Effector CD8-positive, alpha-beta T cell (primary cell): ENCODE data around the gene KRTAP5-8.
"Not testable (repeated sequence)": the region's sequence is repeated elsewhere in the genome, so short reads cannot be mapped to it uniquely, and the experiment has no call there.

Source experiments
- DNase-seq: peaks from one replicate; lab custom pipeline; 2025; lab: John Stamatoyannopoulos, UW

The KRTAP5-8 gene

DNA sequence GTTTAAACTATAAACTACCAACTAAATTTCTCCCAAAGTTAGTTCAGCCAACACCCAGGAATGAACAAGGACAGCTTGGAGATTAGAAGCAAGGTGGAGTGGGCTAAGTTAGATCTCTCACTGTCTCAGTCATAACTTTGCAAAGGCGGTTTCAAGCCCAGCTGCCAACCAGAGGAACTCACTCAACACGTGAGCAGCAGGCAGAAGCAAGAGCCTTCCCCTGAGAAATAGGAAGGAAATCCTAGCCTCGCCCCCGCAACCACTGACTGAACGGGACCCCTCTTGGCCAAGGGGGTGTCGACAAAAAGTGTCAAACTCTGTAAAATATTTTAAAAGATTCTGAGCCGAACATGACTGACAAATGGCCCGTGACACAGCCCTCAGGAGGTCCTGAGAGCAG lies 6.0 kb downstream of the KRTAP5-8 start:
- DNase-seq = no peak

DNA sequence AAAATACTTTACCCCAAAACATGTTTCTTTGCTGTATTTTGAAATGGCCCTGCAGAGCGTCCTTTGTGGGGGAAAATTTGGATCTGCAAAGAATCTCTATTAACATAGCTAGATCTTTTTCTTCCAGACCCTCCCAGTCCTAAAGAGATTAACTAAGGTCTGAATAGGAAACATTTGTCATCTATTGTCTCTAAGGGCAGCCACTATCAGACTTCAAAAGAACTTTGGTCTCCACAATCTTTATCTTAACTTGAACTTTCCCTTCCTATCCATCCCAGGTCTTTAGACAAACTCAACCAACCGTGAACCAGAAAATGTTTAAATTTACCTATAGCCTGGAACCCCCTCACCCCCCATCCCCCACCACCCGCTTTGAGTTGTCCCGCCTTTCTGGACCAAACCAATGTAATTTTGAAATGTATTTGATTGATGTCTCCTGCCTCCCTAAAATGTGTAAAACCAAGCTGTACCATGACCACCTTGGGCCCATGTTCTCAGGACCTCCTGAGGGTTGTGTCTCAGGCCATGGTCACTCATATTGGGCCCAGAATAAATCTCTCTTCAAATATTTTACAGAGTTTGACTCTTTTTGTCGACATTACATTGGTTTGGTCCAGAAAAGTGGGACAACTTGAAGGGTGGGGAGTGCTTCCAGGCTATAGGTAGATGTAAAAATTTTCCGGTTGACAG lies 6.8 kb downstream of the KRTAP5-8 start:
- no peak for DNase-seq

DNA sequence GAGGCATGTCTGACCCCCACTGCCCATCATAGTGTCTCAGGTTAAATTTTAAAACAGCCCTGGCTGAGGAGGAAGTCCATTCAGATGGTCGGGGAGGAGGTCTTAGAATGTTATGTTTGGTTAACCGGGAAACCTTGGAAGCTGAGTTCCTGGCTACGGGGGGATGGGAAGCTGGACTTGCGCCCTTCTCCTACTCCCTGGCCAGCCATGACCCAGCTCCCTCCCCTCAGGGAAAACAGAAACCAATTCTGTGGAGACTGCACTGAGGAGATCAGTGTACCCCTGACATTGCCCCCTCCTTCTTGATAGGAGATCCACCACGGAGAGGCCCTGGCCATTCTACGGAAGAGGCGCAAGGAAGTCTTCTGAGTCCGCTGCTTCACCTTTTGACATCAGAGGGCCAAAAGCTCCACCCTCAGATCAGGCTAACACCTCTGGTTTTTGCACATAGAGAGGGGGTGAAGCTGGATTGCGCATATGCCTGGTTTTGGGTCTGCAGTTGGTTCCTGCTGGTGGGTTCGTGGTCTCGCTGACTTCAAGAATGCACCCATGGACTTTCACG lies 7.7 kb downstream of the KRTAP5-8 start:
- DNase-seq = no peak

DNA sequence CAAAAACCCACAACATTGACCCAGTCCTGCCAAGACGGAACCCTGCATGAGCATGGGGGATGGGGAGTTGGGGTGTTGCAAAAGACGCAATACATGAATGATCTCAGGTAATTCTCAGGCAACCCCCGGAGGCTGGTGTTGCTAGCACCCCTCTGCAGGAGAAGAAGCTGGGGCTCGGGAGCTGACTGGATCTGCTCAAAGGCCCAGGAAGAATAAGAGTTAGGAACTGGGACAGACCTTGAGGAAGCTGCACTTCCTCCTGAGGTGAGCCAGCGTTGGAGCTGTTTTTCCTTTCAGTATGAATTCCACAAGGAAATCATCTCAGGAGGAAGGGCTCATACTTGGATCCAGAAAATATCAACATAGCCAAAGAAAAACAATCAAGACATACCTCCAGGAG lies 10.3 kb downstream of the KRTAP5-8 start, which contains the start of gene KRTAP5-9:
KRTAP5-9 (plus strand) TSS at position 301 of the 400 bp plus-strand sequence. CDS start 238 bp downstream, outside the sequence.
- no peak for DNase-seq

DNA sequence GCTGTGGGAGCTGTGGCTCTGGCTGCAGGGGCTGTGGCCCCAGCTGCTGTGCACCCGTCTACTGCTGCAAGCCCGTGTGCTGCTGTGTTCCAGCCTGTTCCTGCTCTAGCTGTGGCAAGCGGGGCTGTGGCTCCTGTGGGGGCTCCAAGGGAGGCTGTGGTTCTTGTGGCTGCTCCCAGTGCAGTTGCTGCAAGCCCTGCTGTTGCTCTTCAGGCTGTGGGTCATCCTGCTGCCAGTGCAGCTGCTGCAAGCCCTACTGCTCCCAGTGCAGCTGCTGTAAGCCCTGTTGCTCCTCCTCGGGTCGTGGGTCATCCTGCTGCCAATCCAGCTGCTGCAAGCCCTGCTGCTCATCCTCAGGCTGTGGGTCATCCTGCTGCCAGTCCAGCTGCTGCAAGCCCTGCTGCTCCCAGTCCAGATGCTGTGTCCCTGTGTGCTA lies 10.9 kb downstream of the KRTAP5-8 start:
- no peak for DNase-seq

DNA sequence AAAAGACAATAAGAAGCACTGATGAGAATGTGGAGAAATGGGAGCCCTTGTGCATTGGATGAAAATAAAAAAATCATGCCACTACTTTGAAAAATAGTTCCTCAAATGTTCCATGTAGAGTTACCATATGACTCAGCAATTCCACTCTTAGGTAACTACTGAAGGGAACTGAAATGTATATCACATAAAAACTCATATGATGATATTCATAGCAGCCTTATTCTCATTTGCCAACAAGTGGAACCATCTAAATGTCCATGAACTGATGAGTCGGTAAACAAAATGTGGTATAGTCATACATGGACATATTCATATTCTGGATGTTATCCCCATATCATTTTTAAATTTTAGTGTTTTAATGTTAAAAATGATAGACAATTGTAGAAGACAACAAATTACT lies 13.9 kb downstream of the KRTAP5-8 start:
- DNase-seq = no peak

DNA sequence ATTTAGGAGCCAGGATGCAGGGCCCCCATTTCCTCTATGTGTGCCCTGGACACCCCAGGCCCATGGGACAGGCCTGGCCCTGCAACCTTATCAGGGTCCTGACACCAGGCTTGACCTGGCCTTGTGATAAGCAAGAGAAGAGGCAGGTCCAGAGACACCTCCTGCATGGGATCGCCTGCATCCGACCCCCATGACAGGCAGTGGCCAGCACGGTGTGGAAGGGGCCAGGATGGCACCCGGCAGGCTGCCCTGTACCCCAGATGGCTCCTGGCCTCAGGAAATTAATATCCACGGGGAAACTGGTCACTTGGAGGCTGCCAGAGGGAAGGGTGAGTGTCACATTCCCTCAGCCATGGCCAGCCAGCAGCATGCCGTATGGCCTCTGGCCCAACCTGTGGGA lies 17.2 kb downstream of the KRTAP5-8 start:
- DNase-seq = no peak

DNA sequence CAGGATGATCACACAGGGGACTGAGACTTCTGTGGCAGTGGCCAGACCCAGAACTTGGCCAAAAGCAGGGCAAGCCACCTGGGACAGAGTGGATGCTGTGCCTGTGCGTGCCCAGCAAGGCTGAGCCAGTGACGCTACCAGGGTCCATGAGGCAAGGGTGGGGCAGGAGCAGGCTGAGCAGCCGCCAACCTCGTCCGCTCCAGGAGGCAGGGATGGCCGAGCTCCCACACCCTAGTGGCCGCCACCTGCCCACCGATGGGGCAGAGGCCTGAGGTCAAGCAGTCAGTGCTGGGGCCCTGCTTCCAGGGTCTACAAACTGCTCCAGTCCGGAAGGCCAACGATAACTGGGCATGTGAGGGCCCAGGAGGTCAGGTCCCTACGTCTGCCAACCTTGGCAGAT lies 17.7 kb downstream of the KRTAP5-8 start:
- no peak for DNase-seq

DNA sequence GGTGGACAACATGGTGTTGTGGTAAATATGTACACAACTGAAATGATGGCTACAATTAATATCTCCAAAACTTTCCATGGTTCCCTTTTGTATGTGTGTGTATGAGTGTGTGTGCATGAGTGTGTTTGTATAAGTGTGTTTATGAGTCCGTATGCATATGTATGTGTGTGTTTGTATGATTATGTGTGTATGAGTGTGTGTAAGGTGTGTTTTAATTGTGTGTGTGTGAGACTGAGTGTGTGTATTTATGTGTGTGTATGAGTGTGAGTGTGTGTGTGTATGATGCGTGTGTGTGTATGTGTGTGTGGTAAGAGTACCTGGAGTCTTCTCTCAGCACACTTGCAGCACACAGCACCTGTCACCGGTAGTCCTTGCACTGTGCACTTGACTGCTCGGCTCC lies 18.2 kb downstream of the KRTAP5-8 start:
- DNase-seq = no peak

DNA sequence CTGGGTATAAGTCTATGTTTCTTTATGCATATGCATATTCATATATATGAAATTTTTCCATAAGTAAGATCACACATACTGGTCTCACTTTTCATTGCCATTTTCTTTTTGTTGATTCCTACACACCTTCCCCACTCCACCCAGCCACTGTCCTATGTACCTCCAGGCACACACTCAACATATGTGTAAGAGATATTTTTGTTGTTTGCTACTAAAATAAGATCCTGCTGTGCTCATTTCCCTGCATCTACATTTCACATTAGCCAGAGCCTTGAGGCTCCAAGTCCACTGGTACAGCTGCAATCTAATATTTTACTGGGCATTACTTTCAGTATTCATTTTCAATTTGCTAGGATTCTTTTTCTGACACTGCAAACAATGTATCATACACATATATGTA lies 19.4 kb downstream of the KRTAP5-8 start:
- no peak for DNase-seq

DNA sequence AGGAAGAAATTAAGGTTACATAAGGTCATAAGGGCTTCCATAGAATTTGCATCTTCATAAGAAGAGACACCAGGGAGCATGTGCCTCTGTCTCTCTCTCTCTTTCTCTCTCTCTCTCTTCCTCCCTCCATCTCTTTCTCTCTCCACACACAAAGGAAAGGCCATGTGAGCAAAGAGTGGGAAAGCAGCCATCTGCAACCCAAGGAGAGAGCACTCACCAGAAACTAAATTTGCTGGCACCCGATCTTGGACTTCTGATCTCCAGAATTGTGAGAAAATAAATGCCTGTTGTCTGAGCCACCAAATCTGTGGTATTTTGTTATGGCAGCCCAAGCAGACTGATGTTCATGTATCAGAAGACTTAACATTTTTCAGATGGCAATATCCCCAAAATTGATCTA lies 21.2 kb downstream of the KRTAP5-8 start:
- DNase-seq = no peak

DNA sequence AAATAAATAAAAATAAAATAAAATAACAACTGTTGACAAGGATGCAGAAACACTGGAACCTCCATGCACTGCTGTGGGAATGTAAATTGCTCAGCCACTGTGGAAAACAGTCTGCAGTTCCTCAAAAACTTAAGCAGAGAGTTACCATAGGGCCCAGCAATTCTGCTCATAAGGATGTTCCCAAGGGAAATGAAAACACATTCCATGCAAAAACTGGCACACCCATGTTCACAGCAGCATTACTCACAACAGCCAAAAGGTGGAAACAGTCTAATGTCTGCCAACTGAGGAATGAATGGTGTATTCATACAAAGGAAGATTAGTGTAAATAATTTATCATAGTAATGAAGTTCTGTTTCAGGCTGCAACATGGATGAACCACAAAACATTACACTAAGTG lies 24.3 kb downstream of the KRTAP5-8 start:
- no peak for DNase-seq

DNA sequence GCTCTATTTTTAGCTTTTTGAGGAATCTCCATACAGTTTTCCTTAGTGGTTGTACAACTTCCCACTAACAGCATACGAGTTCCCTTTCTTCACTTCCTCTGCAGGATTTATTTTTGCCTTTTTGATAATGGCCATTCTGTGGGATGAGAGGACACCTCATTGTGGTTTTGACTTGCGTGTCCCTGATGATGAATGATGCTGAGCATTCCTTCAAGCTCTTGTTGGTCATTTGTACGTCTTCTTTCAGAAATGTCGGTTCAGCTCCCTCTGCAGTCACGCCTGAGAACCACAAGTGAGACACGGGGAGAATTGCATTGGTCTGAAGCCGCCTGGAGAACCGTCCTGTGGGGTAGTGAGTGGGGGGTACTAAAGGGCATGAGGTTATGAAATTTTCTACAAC lies 25.6 kb downstream of the KRTAP5-8 start:
- no peak for DNase-seq

DNA sequence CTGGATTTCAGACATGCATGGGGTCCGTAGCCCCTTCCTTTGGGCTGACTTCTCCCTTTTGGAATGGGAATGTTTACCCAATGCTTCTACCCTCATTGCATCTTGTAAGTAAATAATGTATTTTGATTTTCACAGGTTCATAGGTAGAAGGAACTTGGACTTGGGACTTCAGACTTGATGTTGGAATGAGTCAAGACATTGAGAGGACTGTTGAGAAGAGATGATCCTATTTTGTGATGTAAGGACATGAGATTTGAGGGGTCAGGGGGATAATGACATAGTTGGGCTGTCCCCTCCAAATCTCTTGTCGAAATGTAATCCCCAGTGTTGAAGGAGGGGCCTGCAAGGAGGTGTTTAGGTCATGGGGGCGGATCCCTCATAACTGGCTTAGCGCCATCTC lies 26.6 kb downstream of the KRTAP5-8 start:
- DNase-seq = no peak

DNA sequence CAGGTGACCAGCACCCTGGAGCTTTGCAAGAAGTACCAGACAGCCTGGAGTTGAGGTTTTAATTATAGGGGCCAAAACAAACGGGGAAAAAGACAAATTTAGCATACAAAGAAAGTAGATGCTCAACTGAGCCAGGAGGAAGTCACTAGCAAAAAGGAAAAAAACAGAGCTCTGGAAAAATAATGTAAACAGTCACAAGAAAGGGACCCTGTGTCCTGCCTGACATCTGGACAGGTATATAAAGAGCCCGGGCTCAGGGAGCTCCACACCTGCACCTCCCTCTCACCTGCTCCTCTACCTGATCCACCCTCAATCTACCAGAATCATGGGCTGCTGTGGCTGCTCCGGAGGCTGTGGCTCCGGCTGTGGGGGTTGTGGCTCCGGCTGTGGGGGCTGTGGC lies 27.4 kb downstream of the KRTAP5-8 start, which contains the start of gene KRTAP5-10:
KRTAP5-10 (plus strand) TSS at position 301 of the 400 bp plus-strand sequence; CDS start at position 326, 25 bp downstream.
- no peak for DNase-seq

DNA sequence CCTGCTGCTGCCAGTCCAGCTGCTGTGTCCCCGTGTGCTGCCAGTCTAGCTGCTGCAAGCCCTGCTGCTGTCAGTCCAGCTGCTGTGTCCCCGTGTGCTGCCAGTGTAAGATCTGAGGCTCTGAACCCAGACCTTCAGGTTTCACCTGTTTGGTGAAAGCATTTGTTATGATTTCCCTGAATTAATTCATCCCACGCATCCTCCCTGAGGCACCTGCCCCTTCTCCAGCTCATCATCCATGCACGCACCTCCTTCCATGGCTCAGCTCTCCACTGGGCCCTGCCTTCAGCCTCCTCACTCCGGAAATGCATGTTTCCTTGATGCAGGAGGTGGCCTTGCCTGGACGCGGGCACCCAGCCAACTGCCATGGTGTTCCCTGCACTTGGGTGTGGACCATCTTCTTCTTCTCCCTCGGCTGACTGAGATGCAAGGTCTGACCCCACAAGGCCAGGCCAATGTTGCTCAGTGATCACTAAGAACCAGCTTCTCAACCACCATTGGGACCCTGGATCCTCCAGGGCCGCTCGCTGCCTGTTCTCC lies 28.3 kb downstream of the KRTAP5-8 start:
- DNase-seq = no peak

DNA sequence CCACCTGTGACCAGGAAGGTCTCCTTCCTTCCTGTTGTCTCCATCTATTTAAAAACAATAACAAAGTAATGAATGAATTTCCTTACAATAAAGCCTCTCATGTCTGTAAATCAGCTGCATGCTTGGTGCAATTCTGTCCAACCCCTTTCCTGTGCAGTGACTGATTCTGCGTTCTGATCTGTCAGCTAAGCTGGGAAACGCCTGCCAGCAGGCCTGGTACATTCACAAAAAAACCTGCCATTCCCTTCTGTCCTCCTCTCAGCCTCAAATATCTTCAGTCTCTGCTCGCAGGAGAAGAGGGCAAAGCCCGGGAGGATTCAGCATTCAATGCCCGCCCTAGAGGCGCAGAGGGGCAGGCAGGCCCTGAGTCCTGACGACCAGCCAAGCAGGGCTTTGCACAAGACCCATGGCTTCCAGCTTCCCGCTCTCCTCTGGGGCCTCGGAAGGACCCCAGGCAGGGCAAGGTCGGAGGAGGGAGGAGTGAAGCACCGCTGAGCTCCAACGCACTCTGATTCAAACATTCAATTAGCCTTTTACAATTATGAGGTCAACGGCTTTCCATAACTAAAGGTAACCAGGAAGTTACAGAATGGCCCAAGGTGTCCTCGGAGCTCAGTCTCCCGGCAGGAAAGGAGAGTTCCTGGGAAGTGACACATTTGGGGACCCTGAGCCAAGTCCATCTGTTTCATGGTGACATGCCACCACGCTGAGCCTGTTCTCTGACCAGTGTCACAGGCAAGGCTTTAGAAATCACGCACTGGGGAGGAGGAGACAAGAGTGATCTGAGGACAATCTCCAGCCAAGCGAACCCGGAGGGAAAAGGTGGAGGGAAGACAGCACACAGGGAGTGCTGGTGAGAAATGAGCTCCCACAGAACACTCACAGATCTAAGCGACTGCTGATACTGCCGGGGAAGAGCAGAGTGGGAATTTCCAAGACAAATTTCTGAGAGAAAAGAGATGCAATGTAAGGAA lies 29.1 kb downstream of the KRTAP5-8 start:
- not testable (repeated sequence) for DNase-seq

DNA sequence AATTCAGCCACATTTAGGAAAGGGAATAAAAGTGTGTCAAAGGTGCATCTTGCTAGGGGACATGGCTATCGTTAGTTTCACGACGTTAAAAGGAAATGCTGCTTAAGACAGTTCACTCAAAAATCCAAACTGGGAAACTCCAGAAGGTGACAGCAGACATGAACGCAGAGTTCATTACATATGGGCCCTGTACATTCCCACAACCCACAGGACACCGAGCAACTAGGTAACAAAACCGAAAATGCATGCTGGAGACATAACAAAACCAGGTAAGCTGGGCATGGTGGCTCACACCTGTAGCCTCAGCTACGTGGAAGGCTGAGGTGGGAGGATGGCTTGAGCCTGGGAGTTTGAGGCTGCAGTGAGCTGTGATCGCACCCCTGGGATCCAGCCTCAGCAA lies 29.8 kb downstream of the KRTAP5-8 start:
- DNase-seq = not testable (repeated sequence)

DNA sequence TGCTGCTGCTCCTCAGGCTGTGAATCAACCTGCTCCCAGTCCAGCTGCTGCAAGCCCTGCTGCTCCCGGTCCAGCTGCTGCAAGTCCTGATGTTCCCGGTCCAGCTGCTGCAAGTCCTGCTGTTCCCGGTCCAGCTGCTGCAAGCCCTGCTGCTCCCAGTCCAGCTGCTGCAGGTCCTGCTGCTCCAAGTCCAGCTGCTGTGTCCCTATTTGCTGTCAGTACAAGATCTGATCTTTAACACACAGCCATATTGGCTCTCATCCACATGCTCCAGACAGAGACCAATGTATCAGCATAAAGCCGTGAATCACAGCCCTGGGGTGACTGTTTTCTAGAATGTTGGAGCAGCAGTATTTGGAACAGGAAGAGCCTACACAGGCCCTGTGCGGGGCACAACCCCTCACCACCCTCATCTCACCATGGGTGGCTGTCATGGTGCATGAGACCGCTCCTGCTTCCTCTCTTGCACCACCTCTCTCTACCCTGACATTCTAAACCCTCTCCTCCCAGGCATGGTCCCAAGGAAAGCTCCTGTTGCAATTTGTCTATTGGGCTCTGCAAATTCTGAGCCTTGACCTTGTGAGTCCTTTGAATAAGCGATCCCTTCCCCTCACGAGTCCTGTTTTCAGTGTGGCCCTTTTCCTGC lies 31.0 kb downstream of the KRTAP5-8 start:
- no peak for DNase-seq

DNA sequence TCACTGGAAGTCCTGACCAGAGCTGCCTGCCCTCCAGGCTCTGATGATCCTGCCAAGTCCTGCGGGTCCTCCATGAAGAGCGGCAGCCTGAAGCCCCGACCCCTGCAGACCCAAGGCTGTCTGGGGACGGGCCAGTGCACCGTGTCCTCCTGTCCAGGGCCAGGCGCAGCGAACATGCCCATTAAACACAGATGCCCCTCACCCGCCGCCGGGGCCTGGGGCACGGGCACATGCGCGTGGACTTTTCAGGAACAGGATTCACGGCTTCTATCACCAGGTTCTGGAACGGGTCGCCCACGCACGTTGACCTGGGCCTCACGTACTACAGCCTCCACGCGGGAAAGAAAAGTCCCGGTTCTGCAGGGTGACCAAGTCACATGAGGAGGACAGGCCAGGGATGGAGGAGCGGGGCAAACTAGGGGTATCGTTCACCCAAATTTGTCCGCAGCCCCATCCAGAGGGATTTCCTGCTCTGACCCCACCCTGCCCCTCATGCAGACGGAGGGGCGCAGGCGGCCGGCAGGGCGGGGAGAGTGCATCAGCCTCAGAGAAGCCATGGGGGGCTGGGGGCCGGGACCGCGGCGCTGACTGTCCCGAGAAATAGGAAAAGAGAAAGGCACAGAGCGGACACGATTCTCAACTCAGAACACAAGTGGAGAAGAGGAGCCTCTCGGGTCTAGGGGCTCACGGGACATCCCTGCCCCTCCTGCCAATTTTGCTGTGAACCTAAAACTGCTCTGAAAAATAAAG lies 33.5 kb downstream of the KRTAP5-8 start:
- DNase-seq = not testable (repeated sequence)

DNA sequence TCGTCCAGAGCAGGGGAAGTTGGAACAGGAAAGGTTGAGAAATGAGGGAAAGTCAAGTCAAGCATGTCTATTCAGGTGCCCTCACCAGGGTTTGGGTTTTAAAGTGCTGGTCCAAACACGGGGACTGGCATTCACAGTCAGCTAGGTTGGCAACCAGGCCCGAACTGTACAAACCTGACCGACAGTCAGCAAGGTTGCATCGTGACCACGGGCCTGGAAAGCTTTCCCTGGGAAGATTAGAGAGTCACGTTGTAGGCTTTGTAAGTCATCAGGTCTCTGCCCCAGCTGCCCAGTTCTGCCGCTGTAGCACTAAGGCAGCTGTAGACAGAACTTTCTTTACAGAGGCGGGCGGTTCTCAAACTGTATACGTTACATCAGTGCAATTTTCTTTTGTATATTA lies 35.0 kb downstream of the KRTAP5-8 start:
- DNase-seq = no peak
